Stimulated activated naive CD4-positive, alpha-beta T cell (primary cell): ENCODE measurements around the gene SPR.

ENCODE experiments used
- DNase-seq, 6 experiments: peaks; one replicate each; lab custom pipeline; 2025; lab: John Stamatoyannopoulos, UW

SPR gene

DNA sequence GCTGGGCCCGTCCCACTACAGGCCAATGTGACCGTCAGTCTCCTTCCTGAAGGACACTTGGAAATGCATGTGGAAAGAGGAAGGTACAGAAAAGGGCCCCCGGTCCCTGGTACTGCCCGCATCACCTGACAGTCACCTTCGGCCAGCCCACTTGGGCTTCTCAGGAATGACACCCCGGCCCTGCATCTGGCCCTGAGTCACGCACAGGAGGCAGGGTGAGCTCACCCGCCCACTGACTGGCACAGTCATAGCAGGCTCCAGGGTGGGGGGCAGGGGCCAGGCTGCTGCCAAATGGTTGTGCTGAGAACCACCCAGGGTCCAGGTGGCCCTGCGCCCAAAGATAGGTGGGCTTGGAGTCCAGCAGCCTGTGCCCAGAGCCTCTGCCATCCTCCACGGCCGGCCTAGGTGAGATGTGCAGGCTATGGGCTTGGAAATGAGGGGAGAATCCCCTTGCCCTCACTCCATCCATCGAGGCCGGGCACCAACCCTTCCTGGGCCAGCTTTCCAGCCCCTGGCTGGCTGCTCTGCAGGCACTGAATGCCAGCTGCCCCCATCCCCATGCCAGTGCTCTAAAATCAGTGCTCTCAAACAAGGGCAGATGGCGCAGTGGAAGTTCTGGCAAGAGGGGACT, 44.2 kb downstream of the SPR start:
- DNase-seq = no peak

DNA sequence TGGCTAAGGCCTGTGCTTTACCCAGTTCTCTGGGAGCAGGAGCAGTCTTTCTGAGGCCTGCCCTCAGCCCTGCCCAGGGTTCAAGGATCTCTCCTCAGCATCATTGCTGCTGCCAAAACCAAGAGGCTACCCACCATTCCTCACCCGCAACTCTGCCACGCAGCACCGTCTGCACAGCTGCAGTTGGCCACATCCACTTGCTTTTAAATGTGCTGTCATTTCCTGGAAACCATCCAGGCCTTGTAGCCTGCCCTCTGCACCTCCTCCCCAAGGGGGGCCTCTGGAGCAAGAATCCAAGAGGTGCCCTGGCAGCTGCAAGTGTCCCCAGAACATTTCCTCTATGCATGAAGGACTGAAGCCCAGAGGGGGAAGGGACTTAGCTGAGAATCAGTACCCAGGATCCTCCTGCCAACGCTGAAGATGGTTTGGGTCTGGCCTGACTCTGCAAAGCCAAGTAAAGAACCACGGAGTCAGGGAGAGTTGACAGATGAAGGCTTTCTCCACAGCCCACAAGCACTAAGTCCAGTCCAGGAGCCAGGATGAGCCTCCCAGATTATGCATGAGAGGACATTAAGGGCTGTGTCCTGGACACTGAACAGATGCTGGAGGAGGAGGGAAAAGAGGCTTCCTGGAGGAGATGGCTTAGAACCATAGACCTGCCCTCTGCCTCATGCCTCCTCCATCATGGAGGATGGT, 45.0 kb downstream of the SPR start:
- no peak for DNase-seq

DNA sequence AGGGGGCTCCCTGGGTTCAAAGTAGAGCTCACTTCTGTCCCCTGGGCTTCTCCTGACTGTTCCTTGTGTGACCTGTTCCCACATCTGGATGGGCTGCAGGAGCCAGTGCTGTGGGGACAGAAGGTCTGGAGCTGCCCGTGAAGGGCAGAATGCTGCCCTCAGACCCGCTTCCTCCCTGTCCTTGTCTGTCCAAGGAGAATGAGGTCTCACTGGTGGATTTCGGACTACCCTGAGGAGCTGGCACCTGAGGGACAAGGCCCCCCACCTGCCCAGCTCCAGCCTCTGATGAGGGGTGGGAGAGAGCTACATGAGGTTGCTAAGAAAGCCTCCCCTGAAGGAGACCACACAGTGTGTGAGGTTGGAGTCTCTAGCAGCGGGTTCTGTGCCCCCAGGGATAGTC, 45.6 kb downstream of the SPR start:
- DNase-seq = no peak

DNA sequence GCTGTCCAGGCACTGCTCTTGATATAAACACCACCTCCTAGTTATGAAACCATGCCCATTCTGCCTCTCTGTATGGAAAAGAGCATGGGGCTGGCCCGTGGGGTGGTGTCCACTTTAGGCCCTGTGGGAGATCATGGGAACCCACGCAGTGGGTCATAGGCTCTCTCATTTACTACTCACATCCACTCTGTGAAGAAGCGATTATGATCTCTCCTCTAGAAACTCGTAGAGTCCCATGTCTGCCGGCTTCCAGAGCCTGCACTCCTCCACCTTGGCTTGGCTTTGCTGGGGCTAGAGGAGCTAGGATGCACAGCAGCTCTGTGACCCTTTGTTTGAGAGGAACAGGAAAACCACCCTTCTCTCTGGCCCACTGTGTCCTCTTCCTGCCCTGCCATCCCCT, 46.0 kb downstream of the SPR start:
- DNase-seq = no peak

DNA sequence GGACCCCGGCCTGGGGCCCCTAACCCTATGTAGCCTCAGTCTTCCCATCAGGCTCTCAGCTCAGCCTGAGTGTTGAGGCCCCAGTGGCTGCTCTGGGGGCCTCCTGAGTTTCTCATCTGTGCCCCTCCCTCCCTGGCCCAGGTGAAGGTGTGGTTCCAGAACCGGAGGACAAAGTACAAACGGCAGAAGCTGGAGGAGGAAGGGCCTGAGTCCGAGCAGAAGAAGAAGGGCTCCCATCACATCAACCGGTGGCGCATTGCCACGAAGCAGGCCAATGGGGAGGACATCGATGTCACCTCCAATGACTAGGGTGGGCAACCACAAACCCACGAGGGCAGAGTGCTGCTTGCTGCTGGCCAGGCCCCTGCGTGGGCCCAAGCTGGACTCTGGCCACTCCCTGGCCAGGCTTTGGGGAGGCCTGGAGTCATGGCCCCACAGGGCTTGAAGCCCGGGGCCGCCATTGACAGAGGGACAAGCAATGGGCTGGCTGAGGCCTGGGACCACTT, 46.5 kb downstream of the SPR start:
- no peak for DNase-seq

DNA sequence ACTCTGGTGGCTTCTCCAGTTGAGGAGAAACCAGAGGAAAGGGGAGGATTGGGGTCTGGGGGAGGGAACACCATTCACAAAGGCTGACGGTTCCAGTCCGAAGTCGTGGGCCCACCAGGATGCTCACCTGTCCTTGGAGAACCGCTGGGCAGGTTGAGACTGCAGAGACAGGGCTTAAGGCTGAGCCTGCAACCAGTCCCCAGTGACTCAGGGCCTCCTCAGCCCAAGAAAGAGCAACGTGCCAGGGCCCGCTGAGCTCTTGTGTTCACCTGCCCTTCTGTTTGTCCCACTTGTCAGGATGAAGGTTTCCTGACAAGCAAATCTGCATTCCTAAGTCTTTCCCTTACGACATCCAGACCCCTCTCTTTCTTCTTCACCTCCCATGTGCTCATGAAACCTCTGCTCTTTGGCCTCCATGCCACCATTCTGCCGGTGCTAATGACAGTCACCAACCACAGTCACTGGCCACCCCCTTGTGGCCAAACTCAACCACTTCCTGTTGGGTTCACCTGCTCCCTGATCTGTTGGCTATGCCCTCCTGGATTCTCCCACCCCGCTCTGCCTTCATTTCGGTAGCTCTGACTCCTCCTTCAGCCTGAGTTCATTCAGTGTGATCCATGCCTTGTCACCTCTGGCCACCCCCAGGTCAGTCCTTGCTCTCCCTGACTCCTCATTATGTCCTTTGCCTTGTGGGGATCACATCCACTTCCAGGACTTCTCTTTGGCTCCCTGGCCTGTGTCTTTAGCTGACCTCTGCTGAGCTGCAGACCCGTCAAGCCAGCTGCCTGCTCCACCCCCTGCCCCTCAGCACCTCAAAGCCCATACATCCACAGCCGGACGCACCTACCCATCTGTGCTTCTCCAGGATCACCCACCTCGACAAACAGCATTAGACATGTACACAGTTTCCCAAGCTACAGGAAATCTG, 47.7 kb downstream of the SPR start:
- no peak for DNase-seq

DNA sequence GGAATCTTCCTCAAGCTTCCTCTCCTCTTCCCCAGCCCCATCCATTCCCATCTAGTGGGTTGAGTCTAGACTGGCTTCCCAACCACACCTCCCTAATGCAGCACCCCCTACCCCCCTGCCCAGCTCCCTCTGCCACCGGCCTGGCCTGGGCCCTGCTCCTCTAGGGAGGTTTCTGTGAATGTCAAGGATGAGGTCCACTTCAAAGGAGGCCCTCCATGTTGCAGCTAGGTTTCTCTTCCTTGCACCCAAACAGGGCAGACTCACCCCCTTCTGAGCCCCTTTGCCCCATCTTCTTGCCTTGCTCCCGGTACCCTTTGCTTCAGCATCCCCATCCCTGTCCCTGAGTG, 48.4 kb downstream of the SPR start:
- no peak for DNase-seq

DNA sequence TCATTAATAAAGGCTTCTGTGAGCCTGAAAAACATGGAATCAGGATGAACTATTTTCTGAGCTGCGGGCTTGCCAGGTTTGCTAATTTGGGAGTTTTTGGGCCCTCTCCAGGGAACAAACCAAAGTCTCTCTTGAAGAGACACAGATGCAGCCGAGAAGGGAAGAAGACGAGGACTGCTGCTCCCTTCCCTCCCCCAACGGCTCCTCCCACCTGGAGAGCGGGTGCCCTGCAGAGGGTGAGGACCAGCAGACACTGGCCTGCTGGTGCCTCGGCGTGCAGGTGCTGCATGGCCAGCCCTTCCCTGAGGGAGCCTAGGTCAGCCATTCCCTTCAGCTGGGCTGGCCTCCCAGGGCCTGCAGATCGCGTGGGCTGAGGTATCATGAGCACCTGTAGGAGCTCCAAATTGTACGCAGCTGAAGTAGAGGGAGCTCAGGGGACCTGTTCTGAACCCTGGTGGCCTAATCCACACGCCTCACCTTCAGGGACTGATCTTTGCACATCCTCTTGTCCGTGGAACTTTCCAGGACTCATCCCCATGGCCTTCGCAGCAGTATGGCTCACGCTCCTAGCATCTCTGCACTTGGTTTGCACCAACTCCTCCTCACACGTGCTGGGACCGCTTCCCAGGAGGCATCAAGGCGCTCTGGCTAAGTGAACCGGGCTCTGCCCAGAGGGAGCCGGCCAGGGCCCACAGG, 49.6 kb downstream of the SPR start:
- DNase-seq = no peak

DNA sequence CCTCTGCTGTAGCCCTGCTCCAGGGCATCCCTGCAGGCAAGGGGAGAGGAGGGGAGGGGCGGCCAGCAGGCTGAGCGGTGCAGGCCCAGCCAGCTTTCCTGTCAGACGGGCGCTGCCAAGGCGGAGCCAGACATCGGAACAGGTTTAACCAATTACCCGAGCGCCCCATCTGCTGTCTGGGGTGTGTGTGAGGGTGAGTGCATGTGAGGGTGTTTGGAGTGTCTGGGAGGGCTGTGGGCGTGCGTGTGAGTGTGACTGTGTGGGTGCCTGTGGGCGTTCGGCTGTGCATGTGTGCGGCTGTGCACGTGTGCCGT, 50.1 kb downstream of the SPR start:
- no peak for DNase-seq

DNA sequence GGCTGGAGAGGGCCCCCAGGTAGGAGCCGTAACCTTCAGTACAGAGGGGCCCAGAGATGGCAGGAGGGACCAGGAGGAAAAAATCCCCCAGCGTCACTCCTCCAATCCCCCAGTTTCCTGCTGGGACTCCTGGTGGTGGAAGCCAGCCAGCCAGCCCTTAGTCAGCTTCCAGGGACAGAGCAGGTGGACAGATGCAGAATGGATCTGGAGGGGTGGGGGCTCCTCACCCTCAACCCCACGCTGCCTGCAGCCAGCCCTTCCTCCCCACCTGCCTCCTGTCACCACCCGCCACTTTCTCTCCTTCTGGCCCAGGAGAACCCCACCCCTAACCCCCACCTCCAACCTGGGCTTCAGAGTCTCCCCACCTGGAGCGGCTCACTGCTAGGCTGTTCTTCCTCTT, 51.2 kb downstream of the SPR start:
- DNase-seq = no peak

DNA sequence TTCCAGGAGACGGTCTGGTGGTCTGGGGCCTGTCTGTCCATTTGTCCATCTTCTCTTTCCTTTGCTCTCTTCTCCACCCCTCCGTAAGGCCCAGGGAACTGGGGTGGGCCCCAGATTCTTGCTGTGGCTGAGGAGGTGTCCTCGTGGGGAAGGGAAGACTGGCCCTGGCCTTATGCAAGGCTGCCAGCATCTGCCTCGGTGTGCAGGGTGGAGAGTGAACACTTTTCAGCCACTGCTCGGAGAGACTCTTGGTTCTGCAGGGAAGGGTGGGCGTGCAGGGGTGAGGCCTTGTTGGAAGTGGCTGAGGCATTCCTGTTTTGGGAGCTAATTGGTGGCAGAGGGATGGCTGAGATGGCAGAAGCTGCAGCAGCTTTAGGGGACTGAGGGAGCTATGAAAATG, 53.2 kb downstream of the SPR start:
- no peak for DNase-seq

DNA sequence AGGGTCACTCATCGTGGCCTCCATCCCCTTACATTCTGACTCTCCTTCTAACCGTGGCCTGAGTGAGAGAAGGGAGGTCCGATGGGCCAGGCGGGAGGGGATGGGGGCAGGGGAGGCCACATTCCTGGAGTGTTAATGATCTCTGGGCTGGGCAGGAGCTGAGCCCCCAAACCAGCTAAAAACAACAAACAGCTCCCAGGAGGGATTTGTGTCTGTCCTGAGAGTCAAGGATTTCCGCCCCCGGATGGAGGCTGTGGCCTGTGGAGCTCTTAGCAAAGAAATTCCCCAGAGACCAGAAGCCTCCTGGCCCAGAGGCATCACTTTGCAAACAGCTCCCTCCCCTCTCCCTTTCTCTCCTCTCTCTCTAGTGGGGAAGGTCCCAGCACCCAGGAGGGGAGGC, 53.6 kb downstream of the SPR start:
- no peak for DNase-seq
